ENCODE data around the gene ARHGAP22.

Gene ARHGAP22

GRCh38 chr10:48495282-48496045, 109.4 kb downstream of the ARHGAP22 start:
- DNase-seq: no peak

- DNase-seq: no peak
These were observed 110.3 kb downstream of the ARHGAP22 start for GRCh38 chr10:48494611-48495010.

- no peak for DNase-seq
These were observed 110.8 kb downstream of the ARHGAP22 start for GRCh38 chr10:48494073-48494472.

GRCh38 chr10:48493083-48493871, 111.6 kb downstream of the ARHGAP22 start:
- no peak for DNase-seq

GRCh38 chr10:48492201-48492600, 112.7 kb downstream of the ARHGAP22 start:
- DNase-seq: no peak

- no peak for DNase-seq
These were observed 113.3 kb downstream of the ARHGAP22 start for GRCh38 chr10:48491392-48492139.

- no peak for DNase-seq
These were observed 113.9 kb downstream of the ARHGAP22 start for GRCh38 chr10:48490946-48491345.

- no peak for DNase-seq
These were observed 114.3 kb downstream of the ARHGAP22 start for GRCh38 chr10:48490571-48490940.

- DNase-seq: no peak
These were observed 115.8 kb downstream of the ARHGAP22 start for GRCh38 chr10:48489099-48489498.

GRCh38 chr10:48487244-48487643, 117.6 kb downstream of the ARHGAP22 start:
- DNase-seq: no peak

- DNase-seq: no peak
These were observed 119.2 kb downstream of the ARHGAP22 start for GRCh38 chr10:48485711-48486110.

- DNase-seq: no peak
These were observed 120.0 kb downstream of the ARHGAP22 start for GRCh38 chr10:48484911-48485310.

GRCh38 chr10:48482207-48482606, 122.7 kb downstream of the ARHGAP22 start:
- DNase-seq: no peak

GRCh38 chr10:48481385-48481784, 123.5 kb downstream of the ARHGAP22 start:
- DNase-seq: no peak

- no peak for DNase-seq
These were observed 124.2 kb downstream of the ARHGAP22 start for GRCh38 chr10:48480397-48481374.

- no peak for DNase-seq
These were observed 125.7 kb downstream of the ARHGAP22 start for GRCh38 chr10:48478980-48479811.

GRCh38 chr10:48478469-48478868, 126.4 kb downstream of the ARHGAP22 start:
- no peak for DNase-seq

GRCh38 chr10:48477616-48478015, 127.3 kb downstream of the ARHGAP22 start:
- DNase-seq: no peak

GRCh38 chr10:48477141-48477540, 127.7 kb downstream of the ARHGAP22 start:
- DNase-seq: no peak

- no peak for DNase-seq
These were observed 128.4 kb downstream of the ARHGAP22 start for GRCh38 chr10:48476279-48476982.

- no peak for DNase-seq
These were observed 129.0 kb downstream of the ARHGAP22 start for GRCh38 chr10:48475943-48476278.
